DND-41 (cell line): ENCODE results near the gene OR6N1.

Experiments used
- EZH2 ChIP-seq: IDR thresholded peaks from 3 replicates; pipeline ENCODE4 v1.6.1; 2012; ENCODE audit warnings: borderline replicate concordance, low read depth, mild to moderate bottlenecking, moderate library complexity, low read length, inconsistent platforms; ENCODE audit not compliant: severe bottlenecking
- TF ChIP-seq, protein P1 (sequence below): IDR thresholded peaks from 2 replicates; pipeline ENCODE4 v1.5.1; 2012; ENCODE audit warnings: borderline replicate concordance, low read length, moderate library complexity, mild to moderate bottlenecking; ENCODE audit not compliant: poor library complexity, severe bottlenecking; ENCODE audit errors: extremely low read depth

- TF ChIP-seq, protein P1, sequence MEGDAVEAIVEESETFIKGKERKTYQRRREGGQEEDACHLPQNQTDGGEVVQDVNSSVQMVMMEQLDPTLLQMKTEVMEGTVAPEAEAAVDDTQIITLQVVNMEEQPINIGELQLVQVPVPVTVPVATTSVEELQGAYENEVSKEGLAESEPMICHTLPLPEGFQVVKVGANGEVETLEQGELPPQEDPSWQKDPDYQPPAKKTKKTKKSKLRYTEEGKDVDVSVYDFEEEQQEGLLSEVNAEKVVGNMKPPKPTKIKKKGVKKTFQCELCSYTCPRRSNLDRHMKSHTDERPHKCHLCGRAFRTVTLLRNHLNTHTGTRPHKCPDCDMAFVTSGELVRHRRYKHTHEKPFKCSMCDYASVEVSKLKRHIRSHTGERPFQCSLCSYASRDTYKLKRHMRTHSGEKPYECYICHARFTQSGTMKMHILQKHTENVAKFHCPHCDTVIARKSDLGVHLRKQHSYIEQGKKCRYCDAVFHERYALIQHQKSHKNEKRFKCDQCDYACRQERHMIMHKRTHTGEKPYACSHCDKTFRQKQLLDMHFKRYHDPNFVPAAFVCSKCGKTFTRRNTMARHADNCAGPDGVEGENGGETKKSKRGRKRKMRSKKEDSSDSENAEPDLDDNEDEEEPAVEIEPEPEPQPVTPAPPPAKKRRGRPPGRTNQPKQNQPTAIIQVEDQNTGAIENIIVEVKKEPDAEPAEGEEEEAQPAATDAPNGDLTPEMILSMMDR = no peak
- TF ChIP-seq EZH2 = no peak
Observed at GRCh38 chr1:158798531-158798930, 26.5 kb upstream of the OR6N1 start.
